Calu3 (cell line): ENCODE data around the gene CRBN. TPM values are rescaled to one million over a fixed set of nuclear protein-coding genes. Genes with fewer than 3 reads are reported as not detected.

Source experiments
- BruUV-seq: library from RNA; stranded (reverse); fragments of 400-500 nt; replicated peaks from 2 replicates; lab custom pipeline; 2021; lab: Mats Ljungman, UMichigan
- CTCF ChIA-PET: fragments of 300-600 bp; sonication (Branson Sonifier 250); formaldehyde crosslinking; loops from one replicate; lab custom pipeline; 2022; ENCODE audit warnings: antibody characterized with exemption; lab: Charles Lee
- DNase-seq: peaks from one replicate; pipeline ENCODE4 v3.0.0; 2022
- H3K27ac Mint-ChIP-seq: one replicate; pipeline ENCODE4 v1.8.0; 2022; ENCODE audit warnings: mixed read lengths; ENCODE audit not compliant: unreplicated experiment
- H3K27me3 Mint-ChIP-seq: one replicate; pipeline ENCODE4 v1.8.0; 2022; ENCODE audit warnings: mixed read lengths; ENCODE audit not compliant: unreplicated experiment
- H3K36me3 Mint-ChIP-seq: one replicate; pipeline ENCODE4 v1.8.0; 2022; ENCODE audit warnings: mild to moderate bottlenecking, moderate library complexity, mixed read lengths; ENCODE audit not compliant: insufficient read depth, unreplicated experiment
- H3K4me1 Mint-ChIP-seq: one replicate; pipeline ENCODE4 v1.8.0; 2022; ENCODE audit warnings: mild to moderate bottlenecking, low read depth, mixed read lengths; ENCODE audit not compliant: unreplicated experiment
- H3K4me3 Mint-ChIP-seq: one replicate; pipeline ENCODE4 v1.8.0; 2022; ENCODE audit warnings: mild to moderate bottlenecking, low read depth, moderate library complexity, mixed read lengths; ENCODE audit not compliant: unreplicated experiment
- H3K9me3 Mint-ChIP-seq: one replicate; pipeline ENCODE4 v1.8.0; 2022; ENCODE audit warnings: low read depth, mixed read lengths; ENCODE audit not compliant: unreplicated experiment
- CTCF ChIP-seq: fragments of 200-600 bp; IDR thresholded peaks from one replicate; pipeline ENCODE4 v1.8.0; 2022; ENCODE audit warnings: antibody characterized with exemption; ENCODE audit not compliant: unreplicated experiment
- intact Hi-C: fragments of 100-400 bp; cut with micrococcal nuclease; formaldehyde crosslinking; loops from one replicate; pipeline ENCODE4 v1.10.0; 2022; ENCODE audit not compliant: unreplicated experiment
- total RNA-seq: library from RNA; stranded (reverse); gene quantifications from 2 replicates; pipeline ENCODE4 v1.2.3, GENCODE V29; 2022

The CRBN gene
- total RNA-seq, 1 experiment from 2014 or later: 31.6 TPM

- Mint-ChIP-seq H3K4me1 (peaks cover 10% of the 10 kb centered on the region), H3K4me3 (no peak overlapping the region), H3K27ac (no peak overlapping the region), H3K36me3 (no peaks in the 10 kb centered on the region), H3K9me3 (no peaks in the 10 kb centered on the region), H3K27me3 (no peaks in the 10 kb centered on the region)
- DNase-seq: no peak
- BruUV-seq: no TSS peak
- CTCF ChIA-PET: no interaction called here
- intact Hi-C loops: no loop called here
- no peak for TF ChIP-seq CTCF
Measured at GRCh38 chr3:3113042-3113709, 66.3 kb downstream of the CRBN start.

DNA sequence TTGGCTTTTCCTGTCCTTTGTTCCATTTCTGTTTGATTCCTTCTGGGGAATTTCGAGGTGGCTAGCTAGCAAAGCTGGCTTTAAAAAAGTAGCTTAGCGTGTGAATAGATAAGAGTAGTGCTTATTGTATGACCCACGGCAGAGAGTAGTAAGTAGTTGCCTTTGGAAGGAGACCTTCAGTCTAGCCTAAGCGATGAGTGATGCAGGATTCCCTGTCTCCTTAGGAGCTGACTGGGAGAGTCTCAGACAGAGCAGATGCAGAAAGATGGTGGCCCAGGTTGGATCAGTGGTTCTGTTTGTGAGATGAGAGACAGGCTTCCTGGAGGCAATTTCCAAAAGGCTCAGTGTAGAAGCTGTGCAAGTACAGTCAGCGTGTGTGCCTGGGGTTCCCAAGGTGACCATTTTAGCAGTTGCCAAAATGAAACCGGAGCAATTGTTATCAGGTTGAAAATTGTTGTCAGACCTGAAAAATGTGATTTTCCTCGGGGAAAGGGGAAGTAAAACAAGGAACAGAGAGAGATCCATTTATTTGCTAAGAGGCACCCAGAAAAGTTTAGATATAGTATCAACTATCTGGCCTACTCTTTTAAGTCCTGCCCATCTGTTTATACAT lies 68.6 kb downstream of the CRBN start:
- H3K27me3 Mint-ChIP-seq: no peaks in the 10 kb centered on the region
- TF ChIP-seq CTCF: no peak
- intact Hi-C loops: no loop called here
- no peaks in the 10 kb centered on the region for H3K9me3 Mint-ChIP-seq
- no peak overlapping the region for H3K4me3 Mint-ChIP-seq
- no TSS peak for BruUV-seq
- H3K27ac Mint-ChIP-seq: no peak overlapping the region
- peaks cover 10% of the 10 kb centered on the region for H3K4me1 Mint-ChIP-seq
- CTCF ChIA-PET: no interaction called here
- H3K36me3 Mint-ChIP-seq: no peaks in the 10 kb centered on the region
- no peak for DNase-seq

DNA sequence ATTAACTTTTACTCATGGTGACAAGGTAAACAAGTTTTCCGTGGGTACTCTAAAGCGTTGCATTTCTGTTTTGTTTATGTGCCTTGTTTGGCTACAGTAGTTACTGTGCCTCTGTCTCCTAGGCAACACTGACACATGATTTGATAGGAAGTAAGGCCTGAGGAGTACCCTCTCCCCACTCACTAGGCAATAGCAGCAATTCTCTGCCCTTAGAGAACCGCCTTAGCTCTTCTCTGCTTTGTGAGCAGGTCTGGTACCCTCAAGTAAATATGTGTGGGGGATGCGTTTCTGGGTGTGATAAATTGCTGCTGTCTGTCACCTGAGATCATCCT lies 69.2 kb downstream of the CRBN start, which contains the start of gene IL5RA:
Gene IL5RA, minus strand, starts transcription at position 76 of the 332 bp plus-strand sequence. CDS start 5,390 bp downstream, outside the sequence.
- no TSS peak for BruUV-seq
- intact Hi-C loops: no loop called here
- Mint-ChIP-seq H3K27ac (no peak within 1 kb of the TSS), H3K4me1 (peaks cover 10% of the 10 kb centered on the region), H3K4me3 (no peak within 1 kb of the TSS), H3K36me3 (no peaks in the 10 kb centered on the region), H3K9me3 (no peaks in the 10 kb centered on the region), H3K27me3 (no peaks in the 10 kb centered on the region)
- DNase-seq: no peak
- CTCF ChIA-PET: no interaction called here
- no peak for TF ChIP-seq CTCF

GRCh38 chr3:3109407-3110298 lies 69.8 kb downstream of the CRBN start:
- no peak for TF ChIP-seq CTCF
- no peak overlapping the region for H3K27ac Mint-ChIP-seq
- no TSS peak for BruUV-seq

More at GRCh38 chr3:3109407-3110298, 69.8 kb downstream of the CRBN start:
- CTCF ChIA-PET: no interaction called here
- no peak for DNase-seq
- intact Hi-C loops: no loop called here
- Mint-ChIP-seq H3K9me3 (no peaks in the 10 kb centered on the region), H3K36me3 (no peaks in the 10 kb centered on the region), H3K27me3 (no peaks in the 10 kb centered on the region), H3K4me3 (no peak overlapping the region), H3K4me1 (peaks cover 10% of the 10 kb centered on the region)
